CD4-positive, alpha-beta T cell treated with Interleukin-2 at 100 ng/mL for 4 hours (primary cell): ENCODE measurements around the gene TXNRD1.
"Not testable (repeated sequence)": the region's sequence is repeated elsewhere in the genome, so short reads cannot be mapped to it uniquely, and the experiment has no call there.

ENCODE experiments used
- DNase-seq: peaks from one replicate; pipeline ENCODE4 v3.0.0-alpha.2; 2020; ENCODE audit warnings: low spot score

The TXNRD1 gene

GRCh38 chr12:104304261-104305009 is 88.9 kb downstream of the TXNRD1 start:
- no peak for DNase-seq

GRCh38 chr12:104305349-104305748 is 89.8 kb downstream of the TXNRD1 start:
- no peak for DNase-seq

- no peak for DNase-seq
These were observed 90.8 kb downstream of the TXNRD1 start for GRCh38 chr12:104306376-104306775.

GRCh38 chr12:104306943-104307654 is 91.5 kb downstream of the TXNRD1 start:
- DNase-seq = no peak

GRCh38 chr12:104307655-104308000 is 92.0 kb downstream of the TXNRD1 start:
- DNase-seq = no peak

GRCh38 chr12:104309446-104309993 is 93.9 kb downstream of the TXNRD1 start:
- no peak for DNase-seq

GRCh38 chr12:104310751-104311633 is 95.4 kb downstream of the TXNRD1 start:
- no peak for DNase-seq

- DNase-seq = no peak
These were observed 96.6 kb downstream of the TXNRD1 start for GRCh38 chr12:104312202-104312601.

GRCh38 chr12:104312654-104313053 is 97.1 kb downstream of the TXNRD1 start:
- no peak for DNase-seq

- DNase-seq = no peak
These were observed 98.1 kb downstream of the TXNRD1 start for GRCh38 chr12:104313568-104314241.

- DNase-seq = no peak
These were observed 98.6 kb downstream of the TXNRD1 start for GRCh38 chr12:104314242-104314614.

- DNase-seq = no peak
These were observed 100.0 kb downstream of the TXNRD1 start for GRCh38 chr12:104315326-104316224.

- DNase-seq = no peak
These were observed 101.4 kb downstream of the TXNRD1 start for GRCh38 chr12:104316936-104317335.

GRCh38 chr12:104317538-104318210 is 102.1 kb downstream of the TXNRD1 start:
- DNase-seq = no peak

GRCh38 chr12:104319028-104319427 is 103.4 kb downstream of the TXNRD1 start:
- no peak for DNase-seq

GRCh38 chr12:104319918-104320626 is 104.5 kb downstream of the TXNRD1 start:
- DNase-seq = no peak

- DNase-seq = no peak
These were observed 105.0 kb downstream of the TXNRD1 start for GRCh38 chr12:104320627-104321024.

GRCh38 chr12:104321949-104322348 is 106.4 kb downstream of the TXNRD1 start:
- no peak for DNase-seq

GRCh38 chr12:104322533-104322932 is 107.0 kb downstream of the TXNRD1 start:
- DNase-seq = not testable (repeated sequence)

- no peak for DNase-seq
These were observed 108.3 kb downstream of the TXNRD1 start for GRCh38 chr12:104323899-104324298.
